B cell (primary cell): ENCODE measurements around the gene ZNF98. TPM values are rescaled to one million over a fixed set of nuclear protein-coding genes. Genes with fewer than 3 reads are reported as not detected.

ENCODE experiments used
- ATAC-seq: fragments of 200-7000 bp; cut with Tn5 transposase; one replicate; pipeline ENCODE4 v1.10.0; 2021; ENCODE audit warnings: low read depth, mild to moderate bottlenecking, moderate number of reproducible peaks, moderate library complexity
- CTCF ChIA-PET: fragments of 350-600 bp; sonication (Branson Sonifier 250); formaldehyde crosslinking; loops from one replicate; lab custom pipeline; 2021; ENCODE audit warnings: antibody characterized with exemption, inconsistent platforms; lab: Charles Lee
- POLR2A ChIA-PET: fragments of 350-600 bp; sonication (Branson Sonifier 250); formaldehyde crosslinking; loops from one replicate; lab custom pipeline; 2021; ENCODE audit warnings: antibody characterized with exemption; lab: Charles Lee
- DNase-seq: peaks from one replicate; pipeline ENCODE4 v3.0.0; 2013
- H2AFZ ChIP-seq: 2 replicates; pipeline ENCODE4 v1.6.1; 2012; ENCODE audit warnings: mild to moderate bottlenecking, low read depth, low read length; ENCODE audit not compliant: insufficient read depth, poor library complexity, severe bottlenecking
- H3K27ac ChIP-seq, 2 donors: 1 replicate in 1 of 2; 2 replicates in 1 of 2; pipeline ENCODE4 v1.5.1; 2012 to 2013; ENCODE audit warnings: low read length in 2 of 2, mild to moderate bottlenecking in 2 of 2, moderate library complexity in 1 of 2
- H3K27me3 ChIP-seq, 4 experiments: fragments of 200-600 bp in 1 of 4; sonication (generic) in 1 of 4; replicated peaks in 1 of 4; 1 replicate in 2 of 4; 2 replicates in 2 of 4; pipeline versions ENCODE4 v1.6.1 to v1.7.0; 2013 to 2016; ENCODE audit warnings: low read length in 3 of 4, mild to moderate bottlenecking in 2 of 4, mixed read lengths in 1 of 4, moderate library complexity in 1 of 4; ENCODE audit not compliant: insufficient read depth in 4 of 4, control insufficient read depth in 3 of 4; ENCODE audit errors: control extremely low read depth in 1 of 4
- H3K36me3 ChIP-seq, 2 experiments: replicated peaks in 1 of 2; 1 replicate in 1 of 2; 2 replicates in 1 of 2; pipeline versions ENCODE4 v1.6.1 to v1.7.1; 2013; ENCODE audit warnings: low read length in 1 of 2; ENCODE audit not compliant: insufficient read depth in 2 of 2, control insufficient read depth in 1 of 2; ENCODE audit errors: control extremely low read depth in 1 of 2, extremely low read depth in 1 of 2
- H3K4me1 ChIP-seq, 2 donors: fragments of 200-600 bp in 1 of 2; sonication (generic) in 1 of 2; 1 replicate in 1 of 2; 2 replicates in 1 of 2; pipeline versions ENCODE4 v1.5.1 to v1.6.1; 2013 to 2017; ENCODE audit warnings: low read length in 2 of 2; ENCODE audit not compliant: control insufficient read depth in 2 of 2, insufficient read depth in 2 of 2
- H3K4me2 ChIP-seq: replicated peaks from 2 replicates; pipeline ENCODE3; 2012; ENCODE audit warnings: mild to moderate bottlenecking, low read depth, low read length; ENCODE audit not compliant: poor library complexity, severe bottlenecking
- H3K4me3 ChIP-seq, 5 experiments: fragments of 200-600 bp in 1 of 5; sonication (generic) in 1 of 5; 1 replicate in 3 of 5; 2 replicates in 2 of 5; pipeline versions ENCODE4 v1.5.1 to v1.7.0; 2011 to 2016; ENCODE audit warnings: low read length in 4 of 5, mild to moderate bottlenecking in 4 of 5, low read depth in 2 of 5, control low read depth in 1 of 5, moderate library complexity in 1 of 5; ENCODE audit not compliant: insufficient read depth in 1 of 5; ENCODE audit errors: control extremely low read depth in 1 of 5, extremely low read depth in 1 of 5
- H3K79me2 ChIP-seq: fragments of 200-600 bp; sonication (generic); one replicate; pipeline ENCODE4 v1.6.0; 2016; ENCODE audit warnings: low read length; ENCODE audit not compliant: control insufficient read depth, insufficient read depth
- H3K9ac ChIP-seq: fragments of 200-600 bp; sonication (generic); 2 replicates; pipeline ENCODE4 v1.6.1; 2017; ENCODE audit warnings: mild to moderate bottlenecking, low read length, moderate library complexity
- H3K9me3 ChIP-seq, 3 donors: one replicate each; pipeline versions ENCODE4 v1.6.1 to v1.7.1; 2013; ENCODE audit warnings: low read length in 2 of 3; ENCODE audit not compliant: control insufficient read depth in 2 of 3, insufficient read depth in 1 of 3; ENCODE audit errors: control extremely low read depth in 1 of 3
- H4K20me1 ChIP-seq: 2 replicates; pipeline ENCODE4 v1.6.0; 2012; ENCODE audit warnings: mild to moderate bottlenecking, low read length; ENCODE audit not compliant: insufficient read depth, control insufficient read depth, poor library complexity, severe bottlenecking
- H3K27ac Mint-ChIP-seq: one replicate; pipeline ENCODE4 v1.8.0; 2021; ENCODE audit warnings: mixed read lengths
- H3K27me3 Mint-ChIP-seq: one replicate; pipeline ENCODE4 v1.8.0; 2021; ENCODE audit warnings: mixed read lengths
- H3K4me1 Mint-ChIP-seq: one replicate; pipeline ENCODE4 v1.8.0; 2021; ENCODE audit warnings: mixed read lengths
- H3K4me3 Mint-ChIP-seq: one replicate; pipeline ENCODE4 v1.8.0; 2021; ENCODE audit warnings: mixed read lengths
- H3K9me3 Mint-ChIP-seq: one replicate; pipeline ENCODE4 v1.8.0; 2022; ENCODE audit warnings: mixed read lengths; ENCODE audit not compliant: insufficient read depth
- EZH2 ChIP-seq: IDR thresholded peaks from 2 replicates; pipeline ENCODE4 v1.6.1; 2012; ENCODE audit warnings: borderline replicate concordance, low read depth, mild to moderate bottlenecking, moderate library complexity, low read length; ENCODE audit not compliant: insufficient read depth, poor library complexity, severe bottlenecking
- WGBS: methylation state at CpG from one replicate; pipeline ENCODE4 v1.1.5; 2013; ENCODE audit warnings: missing lambda C conversion rate; ENCODE audit not compliant: insufficient coverage; 5-methylcytosine and 5-hydroxymethylcytosine counted together
- intact Hi-C: fragments of 100-400 bp; cut with micrococcal nuclease; formaldehyde crosslinking; loops from one replicate; pipeline ENCODE4 v1.10.0; 2022
- polyA plus RNA-seq: library from polyadenylated mRNA; depleted of rRNA; stranded (reverse); fragments of >200 nt; gene quantifications from 2 replicates; pipeline ENCODE4 v1.2.3, GENCODE V29; 2012
- total RNA-seq, 2 donors: library from RNA; stranded (reverse); fragments of 120-200 nt in 1 of 2; gene quantifications; 1 replicate in 1 of 2; 2 replicates in 1 of 2; pipeline versions ENCODE4 v1.2.3 to v1.2.4, GENCODE V29; 2013 to 2022
- TF ChIP-seq, protein P1 (sequence below): fragments of 200-600 bp; IDR thresholded peaks from one replicate; pipeline ENCODE4 v1.8.0; 2022; ENCODE audit warnings: antibody characterized with exemption, mild to moderate bottlenecking

The ZNF98 gene
- total and polyA plus RNA-seq, 2 donors (not counting 1 experiment from before 2014, with no cell fraction given) = 0.71 TPM; not detected in 1

- TF ChIP-seq EZH2 = no peak
- TF ChIP-seq, protein P1, sequence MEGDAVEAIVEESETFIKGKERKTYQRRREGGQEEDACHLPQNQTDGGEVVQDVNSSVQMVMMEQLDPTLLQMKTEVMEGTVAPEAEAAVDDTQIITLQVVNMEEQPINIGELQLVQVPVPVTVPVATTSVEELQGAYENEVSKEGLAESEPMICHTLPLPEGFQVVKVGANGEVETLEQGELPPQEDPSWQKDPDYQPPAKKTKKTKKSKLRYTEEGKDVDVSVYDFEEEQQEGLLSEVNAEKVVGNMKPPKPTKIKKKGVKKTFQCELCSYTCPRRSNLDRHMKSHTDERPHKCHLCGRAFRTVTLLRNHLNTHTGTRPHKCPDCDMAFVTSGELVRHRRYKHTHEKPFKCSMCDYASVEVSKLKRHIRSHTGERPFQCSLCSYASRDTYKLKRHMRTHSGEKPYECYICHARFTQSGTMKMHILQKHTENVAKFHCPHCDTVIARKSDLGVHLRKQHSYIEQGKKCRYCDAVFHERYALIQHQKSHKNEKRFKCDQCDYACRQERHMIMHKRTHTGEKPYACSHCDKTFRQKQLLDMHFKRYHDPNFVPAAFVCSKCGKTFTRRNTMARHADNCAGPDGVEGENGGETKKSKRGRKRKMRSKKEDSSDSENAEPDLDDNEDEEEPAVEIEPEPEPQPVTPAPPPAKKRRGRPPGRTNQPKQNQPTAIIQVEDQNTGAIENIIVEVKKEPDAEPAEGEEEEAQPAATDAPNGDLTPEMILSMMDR = no peak
- no peaks in the 10 kb centered on the region for H4K20me1 ChIP-seq
- DNase-seq (no peak), ATAC-seq (no peak)
- 14% methylated on average over 17 of the region's 19 CpGs for WGBS
- ChIA-PET CTCF (no interaction called here), POLR2A (no interaction called here)
- H3K27ac ChIP-seq = no peak overlapping the region
- no peak overlapping the region for H3K4me3 ChIP-seq
- H3K9ac ChIP-seq = no peak overlapping the region
- peaks cover 0 to 57% (median 0%) of the 10 kb centered on the region in 3 donors for H3K9me3 ChIP-seq
- H3K4me1 ChIP-seq = no peaks in the 10 kb centered on the region
- H3K4me2 ChIP-seq = no peak overlapping the region
- Mint-ChIP-seq H3K4me3 (no peak overlapping the region), H3K9me3 (peaks cover 4% of the 10 kb centered on the region), H3K4me1 (no peaks in the 10 kb centered on the region), H3K27me3 (no peaks in the 10 kb centered on the region), H3K27ac (no peak overlapping the region)
- peaks cover 0 to 4% (median 0%) of the 10 kb centered on the region in 4 experiments for H3K27me3 ChIP-seq
- no peak overlapping the region for H2AFZ ChIP-seq
- no peaks in the 10 kb centered on the region for H3K79me2 ChIP-seq
- H3K36me3 ChIP-seq = no peaks in the 10 kb centered on the region
- intact Hi-C loops = no loop called here
Measured at GRCh38 chr19:22427547-22427946, 5.4 kb upstream of the ZNF98 start.

DNA sequence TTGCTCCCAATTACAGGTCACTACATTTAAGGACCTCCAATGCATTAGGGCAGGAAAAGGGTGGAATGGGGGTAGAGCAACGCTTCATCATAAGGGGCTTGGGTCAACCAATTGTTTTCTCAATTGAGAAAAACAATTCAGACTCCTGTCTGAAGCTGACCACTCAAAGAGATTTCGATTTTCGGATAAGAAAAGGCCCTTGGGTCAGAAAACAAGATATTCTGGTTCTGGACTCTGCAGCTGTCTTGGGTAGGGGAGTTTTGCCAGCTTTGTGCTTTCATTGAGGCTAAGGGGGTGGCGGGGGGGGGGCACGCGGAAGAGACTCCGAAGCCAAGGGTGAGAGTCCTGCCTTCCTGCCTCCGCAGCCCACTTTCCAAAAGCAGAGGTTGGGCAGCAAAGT lies 4.8 kb upstream of the ZNF98 start:
- Histone ChIP-seq H4K20me1 (no peaks in the 10 kb centered on the region), H2AFZ (no peak overlapping the region), H3K79me2 (no peaks in the 10 kb centered on the region), H3K9ac (no peak overlapping the region), H3K27ac (no peak overlapping the region), H3K4me2 (no peak overlapping the region), H3K27me3 (peaks cover 0 to 4% (median 0%) of the 10 kb centered on the region in 4 experiments), H3K4me1 (no peaks in the 10 kb centered on the region), H3K4me3 (no peak overlapping the region), H3K9me3 (peaks cover 0 to 62% (median 0%) of the 10 kb centered on the region in 3 donors), H3K36me3 (no peaks in the 10 kb centered on the region)
- DNase-seq = no peak
- 83% methylated on average over 2 of the region's 8 CpGs for WGBS
- peaks cover 4% of the 10 kb centered on the region for H3K9me3 Mint-ChIP-seq
- CTCF ChIA-PET = no interaction called here
- no peaks in the 10 kb centered on the region for H3K4me1 Mint-ChIP-seq
- POLR2A ChIA-PET = no interaction called here
- no peaks in the 10 kb centered on the region for H3K27me3 Mint-ChIP-seq
- no peak for ATAC-seq
- no peak overlapping the region for H3K27ac Mint-ChIP-seq
- intact Hi-C loops = no loop called here
- no peak overlapping the region for H3K4me3 Mint-ChIP-seq
- TF ChIP-seq, protein P1 = no peak
- TF ChIP-seq EZH2 = no peak
